Suprapubic skin (tissue), 4 donors: ENCODE measurements around the gene NME3. TPM values are rescaled to one million over a fixed set of nuclear protein-coding genes. Genes with fewer than 3 reads are reported as not detected.

Experiments
- DNase-seq, 2 donors: peaks; one replicate each; pipeline ENCODE4 v3.0.0-alpha.2; 2019; ENCODE audit warnings: low spot score in 2 of 2
- H3K27ac ChIP-seq: fragments of 200-600 bp; sonication (generic); one replicate; pipeline ENCODE4 v1.5.1; 2019
- H3K27me3 ChIP-seq: fragments of 200-600 bp; sonication (generic); one replicate; pipeline ENCODE4 v1.5.1; 2019
- H3K36me3 ChIP-seq: fragments of 200-600 bp; sonication (generic); one replicate; pipeline ENCODE4 v1.5.1; 2019
- H3K4me1 ChIP-seq: fragments of 200-600 bp; sonication (generic); one replicate; pipeline ENCODE4 v1.5.1; 2019
- H3K4me3 ChIP-seq: fragments of 200-600 bp; sonication (generic); one replicate; pipeline ENCODE4 v1.5.1; 2019; ENCODE audit warnings: mild to moderate bottlenecking
- H3K9me3 ChIP-seq: fragments of 200-600 bp; sonication (generic); one replicate; pipeline ENCODE4 v1.5.1; 2019
- CTCF ChIP-seq, 2 donors: fragments of 200-600 bp in 1 of 2; fragments of 450-650 bp in 1 of 2; sonication (generic) in 1 of 2; IDR thresholded peaks; one replicate each; pipeline ENCODE4 v1.5.1; 2016 to 2019; ENCODE audit warnings: antibody characterized with exemption in 2 of 2, mild to moderate bottlenecking in 1 of 2, moderate library complexity in 1 of 2
- EP300 ChIP-seq: sonication (generic); formaldehyde crosslinking; IDR thresholded peaks from one replicate; pipeline ENCODE4 v1.6.1; 2017; ENCODE audit warnings: antibody characterized with exemption
- POLR2A ChIP-seq, 2 donors: fragments of 450-650 bp; IDR thresholded peaks; one replicate each; pipeline ENCODE4 v1.6.1; 2017; ENCODE audit warnings: antibody characterized with exemption in 2 of 2, mild to moderate bottlenecking in 2 of 2, moderate library complexity in 2 of 2
- POLR2AphosphoS5 ChIP-seq, 3 donors: sonication (generic); formaldehyde crosslinking; IDR thresholded peaks; one replicate each; pipeline ENCODE4 v1.6.1; 2017; ENCODE audit warnings: antibody characterized with exemption in 3 of 3
- WGBS: methylation state at CpG from one replicate; pipeline ENCODE4 v1.1.5; 2018; 5-methylcytosine and 5-hydroxymethylcytosine counted together
- total RNA-seq, 4 donors: library from RNA; depleted of rRNA; stranded (reverse); fragments of >200 nt; gene quantifications; one replicate each; pipeline ENCODE4 v1.1.0, GENCODE V29; 2016

NME3 gene
- total RNA-seq, 4 donors from 2014 or later = 76.9 to 115 (median 103) TPM

- H3K36me3 ChIP-seq = peaks cover 44% of the 10 kb centered on the region
- no peaks in the 10 kb centered on the region for H3K27me3 ChIP-seq
- H3K27ac ChIP-seq = no peak overlapping the region
- no peaks in the 10 kb centered on the region for H3K9me3 ChIP-seq
- no peak for DNase-seq
- no peak for TF ChIP-seq CTCF (IDR thresholded peaks at IDR 0.05)
- TF ChIP-seq POLR2A (IDR thresholded peaks at IDR 0.05) = no peak
- no peak for TF ChIP-seq POLR2AphosphoS5 (IDR thresholded peaks at IDR 0.05)
- no peak for TF ChIP-seq EP300
- H3K4me1 ChIP-seq = peaks cover 41% of the 10 kb centered on the region
- no peak overlapping the region for H3K4me3 ChIP-seq
- WGBS = 63% methylated on average over 5 of the region's 6 CpGs
These were observed 9.3 kb upstream of the NME3 start for GRCh38 chr16:1780677-1781072.

GRCh38 chr16:1779741-1780676 lies 8.7 kb upstream of the NME3 start:
- WGBS = 76% methylated on average over 8 of the region's 27 CpGs
- Histone ChIP-seq H3K4me3 (no peak overlapping the region), H3K4me1 (peaks cover 37% of the 10 kb centered on the region), H3K36me3 (peaks cover 50% of the 10 kb centered on the region), H3K27me3 (no peaks in the 10 kb centered on the region), H3K27ac (no peak overlapping the region), H3K9me3 (no peaks in the 10 kb centered on the region)
- TF ChIP-seq POLR2A (IDR thresholded peaks at IDR 0.05) = no peak
- no peak for TF ChIP-seq POLR2AphosphoS5 (IDR thresholded peaks at IDR 0.05)
- no peak for TF ChIP-seq EP300
- TF ChIP-seq CTCF (IDR thresholded peaks at IDR 0.05) = no peak
- DNase-seq = no peak

GRCh38 chr16:1779234-1779701 lies 7.9 kb upstream of the NME3 start:
- Histone ChIP-seq H3K4me1 (peaks cover 36% of the 10 kb centered on the region), H3K4me3 (no peak overlapping the region), H3K27me3 (no peaks in the 10 kb centered on the region), H3K27ac (no peak overlapping the region), H3K9me3 (no peaks in the 10 kb centered on the region), H3K36me3 (peaks cover 50% of the 10 kb centered on the region)
- TF ChIP-seq CTCF (IDR thresholded peaks at IDR 0.05) = no peak
- TF ChIP-seq POLR2AphosphoS5 (IDR thresholded peaks at IDR 0.05) = no peak
- TF ChIP-seq POLR2A (IDR thresholded peaks at IDR 0.05) = no peak
- TF ChIP-seq EP300 = no peak
- DNase-seq = no peak
- WGBS = 71% methylated on average over 5 of the region's 8 CpGs

GRCh38 chr16:1778200-1779179 lies 7.1 kb upstream of the NME3 start:
- Histone ChIP-seq H3K36me3 (peaks cover 50% of the 10 kb centered on the region), H3K27me3 (no peaks in the 10 kb centered on the region), H3K4me3 (no peak overlapping the region), H3K4me1 (peaks cover 36% of the 10 kb centered on the region), H3K9me3 (no peaks in the 10 kb centered on the region), H3K27ac (no peak overlapping the region)
- WGBS = 71% methylated on average over 9 of the region's 34 CpGs
- no peak for DNase-seq
- TF ChIP-seq POLR2A (IDR thresholded peaks at IDR 0.05) (no peak), POLR2AphosphoS5 (IDR thresholded peaks at IDR 0.05) (no peak), CTCF (IDR thresholded peaks at IDR 0.05) (no peak), EP300 (no peak)
